GM13977 (cell line): ENCODE measurements around the gene ACAD11.

ENCODE experiments used
- DNase-seq: peaks from one replicate; pipeline ENCODE4 v3.0.0; 2012; ENCODE audit warnings: low spot score
- CTCF ChIP-seq: IDR thresholded peaks from 2 replicates; pipeline ENCODE4 v1.5.1; 2012; ENCODE audit warnings: mild to moderate bottlenecking, control low read depth; ENCODE audit not compliant: insufficient read depth; ENCODE audit errors: extremely low read depth, missing control alignments
- in situ Hi-C: fragments of 300-500 bp; cut with MboI; formaldehyde crosslinking; loops from one replicate; pipeline ENCODE4 v1.12.0; 2022; ENCODE audit warnings: low sequenced_read_pairs, low pct_unique_long_range_greater_than_20kb, mixed read lengths, inconsistent platforms; ENCODE audit not compliant: unreplicated experiment

ACAD11 gene

DNA sequence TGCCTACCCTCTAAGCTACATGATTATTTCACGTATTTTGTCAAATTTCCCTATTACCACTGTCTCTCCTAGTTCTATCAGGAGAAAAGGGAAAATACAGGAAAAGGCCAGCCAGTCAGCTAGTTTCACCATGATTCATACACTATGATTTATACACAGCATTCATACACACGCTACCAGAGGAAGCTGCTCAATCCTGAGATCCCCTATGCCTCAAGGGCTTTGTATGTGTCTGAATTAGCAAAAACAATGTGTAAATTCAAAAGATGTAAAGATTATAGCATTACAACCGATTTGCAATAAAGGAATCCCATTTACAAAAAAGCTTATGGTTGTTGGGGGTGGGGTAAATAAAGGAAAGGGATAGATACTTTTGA, 65.7 kb downstream of the ACAD11 start:
- no peak for DNase-seq
- in situ Hi-C loops: no loop called here
- TF ChIP-seq CTCF: no peak

GRCh38 chr3:132593241-132593946, 66.2 kb downstream of the ACAD11 start:
- no peak for DNase-seq
- in situ Hi-C loops: no loop called here
- TF ChIP-seq CTCF: no peak

DNA sequence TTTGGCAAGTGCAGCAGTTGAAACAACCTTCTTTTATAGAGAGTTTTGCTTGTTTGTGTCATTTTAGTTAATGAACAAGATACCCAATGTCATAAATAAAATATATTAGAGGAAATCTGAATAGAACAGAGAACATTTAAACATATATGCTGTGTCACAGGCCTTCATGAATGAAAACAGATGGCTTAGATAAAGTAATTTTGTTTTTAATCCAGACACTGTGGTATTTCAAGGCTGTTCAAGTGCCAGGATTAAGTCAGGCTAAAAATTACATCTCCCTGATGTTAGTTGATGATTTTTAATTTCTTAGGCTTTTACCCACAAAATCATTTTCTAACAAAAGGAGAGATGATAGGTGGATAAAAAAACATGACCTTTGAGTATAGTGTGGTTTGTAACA, 67.4 kb downstream of the ACAD11 start:
- in situ Hi-C loops: no loop called here
- DNase-seq: no peak

DNA sequence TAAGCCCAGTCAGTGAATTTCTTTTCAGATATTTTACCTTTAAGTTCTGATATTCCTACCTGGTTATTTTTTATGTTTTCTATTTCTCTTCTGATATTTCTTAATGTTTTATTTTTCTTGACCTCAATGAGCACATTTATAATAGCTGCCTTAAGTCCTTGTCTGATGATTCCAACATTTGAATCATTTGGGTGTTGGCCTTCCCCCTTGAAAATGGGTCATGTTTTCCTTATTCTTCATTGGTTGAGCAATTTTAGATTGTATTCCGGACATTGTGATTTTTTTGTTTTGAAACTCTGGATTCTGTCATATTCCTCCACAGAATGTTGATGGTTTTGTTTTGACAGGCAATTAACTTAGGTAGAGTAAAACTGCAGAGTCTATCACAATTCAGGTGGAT, 72.2 kb downstream of the ACAD11 start:
- in situ Hi-C loops: no loop called here
- no peak for TF ChIP-seq CTCF
- no peak for DNase-seq

More for the DNA sequence above, 67.4 kb downstream of the ACAD11 start:
- TF ChIP-seq CTCF: no peak

DNA sequence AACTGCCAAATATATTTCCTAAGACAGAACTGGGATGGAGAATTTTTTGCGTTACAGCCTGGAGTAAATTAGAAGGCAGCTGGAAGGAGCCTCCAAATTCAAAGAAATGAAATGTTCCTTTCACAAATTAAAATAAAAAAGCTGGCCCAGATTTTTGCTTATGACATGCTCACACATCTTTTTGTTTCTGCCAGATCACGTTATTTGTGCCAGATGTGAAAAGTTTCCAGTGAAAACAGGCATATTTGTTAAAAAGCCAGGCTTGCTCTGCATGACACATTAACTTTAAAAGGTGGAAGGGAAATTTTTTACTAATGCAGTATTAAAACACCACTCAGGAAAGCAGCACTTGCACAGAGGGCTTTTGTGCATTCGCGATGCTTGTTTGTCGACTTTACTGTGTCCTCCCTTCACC, 85.8 kb downstream of the ACAD11 start:
- TF ChIP-seq CTCF: no peak
- in situ Hi-C loops: no loop called here
- no peak for DNase-seq

GRCh38 chr3:132570016-132570415, 89.6 kb downstream of the ACAD11 start:
- in situ Hi-C loops: no loop called here
- no peak for DNase-seq
- no peak for TF ChIP-seq CTCF
